GM06990 (cell line): ENCODE data around the gene HEBP2.

Experiments used
- DNase-seq: peaks from one replicate; pipeline ENCODE4 v3.0.0-alpha.2; 2011; ENCODE audit not compliant: insufficient read length; ENCODE audit errors: extremely low read depth
- H3K27me3 ChIP-seq: replicated peaks from 2 replicates; pipeline ENCODE4 v1.6.0; 2011; ENCODE audit warnings: low read length; ENCODE audit not compliant: control insufficient read depth, insufficient read depth
- H3K36me3 ChIP-seq: 2 replicates; pipeline ENCODE4 v1.5.1; 2011; ENCODE audit warnings: low read length; ENCODE audit not compliant: control insufficient read depth, insufficient read depth
- H3K4me3 ChIP-seq: replicated peaks from 2 replicates; pipeline ENCODE4 v1.5.1; 2011; ENCODE audit warnings: low read depth, mild to moderate bottlenecking, control low read depth, low read length
- CTCF ChIP-seq: IDR thresholded peaks from 2 replicates; pipeline ENCODE4 v1.5.1; 2011; ENCODE audit warnings: low read length, control low read depth, mild to moderate bottlenecking, inconsistent platforms; ENCODE audit not compliant: insufficient read depth, poor library complexity, severe bottlenecking

HEBP2 gene

DNA sequence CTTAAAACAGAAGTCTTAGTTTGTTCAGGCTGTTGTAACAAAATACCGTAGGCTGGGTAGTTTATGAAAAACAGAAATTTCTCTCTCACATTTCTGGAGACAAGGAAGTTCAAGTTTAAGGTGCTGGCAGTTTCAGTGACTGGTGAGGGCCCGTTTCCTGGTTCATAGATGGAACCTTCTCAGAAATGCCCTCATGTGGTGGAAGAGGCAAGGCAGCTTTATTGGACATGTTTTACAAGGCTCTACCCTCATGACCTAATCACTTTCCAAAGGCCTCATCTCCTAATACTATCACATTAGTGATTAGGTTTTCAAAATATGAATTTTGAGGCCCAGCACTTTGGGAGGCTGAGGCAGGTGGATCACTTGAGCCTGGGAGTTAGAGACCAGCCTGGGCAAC is 2.4 kb downstream of the HEBP2 start:
- TF ChIP-seq CTCF = no peak
- H3K27me3 ChIP-seq = no peaks in the 10 kb centered on the region
- no peak for DNase-seq
- H3K4me3 ChIP-seq = no peak overlapping the region
- peaks cover 8% of the 10 kb centered on the region for H3K36me3 ChIP-seq

GRCh38 chr6:138410048-138410735 is 6.2 kb downstream of the HEBP2 start:
- Histone ChIP-seq H3K4me3 (no peak overlapping the region), H3K27me3 (no peaks in the 10 kb centered on the region), H3K36me3 (peaks cover 8% of the 10 kb centered on the region)
- TF ChIP-seq CTCF = no peak
- no peak for DNase-seq

GRCh38 chr6:138410972-138411880 is 7.2 kb downstream of the HEBP2 start:
- peaks cover 8% of the 10 kb centered on the region for H3K36me3 ChIP-seq
- no peak for TF ChIP-seq CTCF
- no peak for DNase-seq
- no peak overlapping the region for H3K4me3 ChIP-seq
- no peaks in the 10 kb centered on the region for H3K27me3 ChIP-seq

DNA sequence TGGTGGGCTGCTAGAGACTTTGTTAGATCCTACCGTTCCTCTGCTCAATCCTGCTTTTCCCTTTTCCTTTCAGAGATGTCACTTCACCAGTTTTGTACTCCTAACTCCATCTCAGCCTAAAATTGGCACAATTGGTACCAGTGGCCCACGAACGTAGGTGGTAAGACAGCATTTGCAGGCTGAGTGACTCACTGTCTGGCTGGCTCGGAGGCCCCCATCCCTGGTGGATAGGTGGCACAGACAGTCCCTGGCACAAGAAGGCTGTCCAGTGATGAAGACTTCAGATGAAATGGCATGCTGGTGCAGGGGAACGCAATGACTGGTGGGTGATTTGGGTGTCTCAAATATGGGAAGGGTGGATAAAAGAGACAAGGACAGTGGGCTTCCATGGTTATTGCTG is 11.1 kb downstream of the HEBP2 start:
- TF ChIP-seq CTCF = no peak
- no peaks in the 10 kb centered on the region; the same call in 1 of the 2 replicates for H3K36me3 ChIP-seq
- no peak for DNase-seq
- no peak overlapping the region for H3K4me3 ChIP-seq
- H3K27me3 ChIP-seq = no peaks in the 10 kb centered on the region

DNA sequence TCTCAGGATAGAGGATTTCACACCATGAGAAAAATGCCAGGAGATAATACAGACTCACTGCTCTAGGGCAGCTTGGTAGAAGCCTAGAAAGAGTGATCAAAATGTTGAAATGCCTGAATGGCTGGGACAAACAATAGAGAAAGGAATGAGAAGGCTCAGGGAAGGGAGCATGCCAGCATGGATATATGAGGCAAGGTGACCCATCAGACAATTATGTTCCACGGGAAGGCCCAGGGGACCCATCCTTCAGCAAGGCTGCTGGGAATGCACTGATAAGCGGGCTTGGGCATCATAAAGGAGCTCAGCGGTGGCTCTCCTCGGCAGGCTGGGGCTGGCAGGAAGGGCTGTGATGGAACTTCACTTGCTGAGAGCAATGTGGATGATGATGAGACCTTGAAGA is 12.2 kb downstream of the HEBP2 start:
- no peak for TF ChIP-seq CTCF
- no peak for DNase-seq
- Histone ChIP-seq H3K4me3 (no peak overlapping the region), H3K36me3 (no peaks in the 10 kb centered on the region; the same call in 1 of the 2 replicates), H3K27me3 (no peaks in the 10 kb centered on the region)
